HepG2 (cell line): ENCODE measurements around the gene CSNK1D. TPM values are rescaled to one million over a fixed set of nuclear protein-coding genes. Genes with fewer than 3 reads are reported as not detected.

ENCODE experiments used
- BCL6 ChIP-seq: IDR thresholded peaks from 2 replicates; pipeline ENCODE4 v1.6.1; 2016; ENCODE audit warnings: missing genetic modification reagents, missing compliant biosample characterization
- CHCHD3 ChIP-seq: sonication (generic); formaldehyde crosslinking; IDR thresholded peaks from 2 replicates; pipeline ENCODE4 v1.8.0; 2022; ENCODE audit warnings: mild to moderate bottlenecking, missing genetic modification reagents, moderate library complexity
- DPF2 ChIP-seq: sonication (generic); formaldehyde crosslinking; IDR thresholded peaks from 2 replicates; pipeline ENCODE4 v1.4.0; 2020; ENCODE audit warnings: mild to moderate bottlenecking, low read depth, missing genetic modification reagents, borderline replicate concordance
- FOXA1 ChIP-seq, 2 experiments: fragments of 450-650 bp in 1 of 2; sonication (generic) in 1 of 2; formaldehyde crosslinking in 1 of 2; IDR thresholded peaks; 2 replicates each; pipeline versions ENCODE4 v1.4.0 to v1.6.1; 2016 to 2020; ENCODE audit warnings: missing genetic modification reagents in 1 of 2
- HCFC1 ChIP-seq: fragments of 150-350 bp; IDR thresholded peaks from 2 replicates; pipeline ENCODE4 v1.6.1; 2014; ENCODE audit warnings: low read depth, low read length
- HMG20A ChIP-seq: IDR thresholded peaks from 2 replicates; pipeline ENCODE4 v1.6.1; 2016; ENCODE audit warnings: borderline replicate concordance
- HNF4A ChIP-seq: sonication (generic); formaldehyde crosslinking; IDR thresholded peaks from 2 replicates; pipeline ENCODE4 v1.4.0; 2020; ENCODE audit warnings: missing genetic modification reagents
- HOXA9 ChIP-seq: sonication (generic); formaldehyde crosslinking; IDR thresholded peaks from 2 replicates; pipeline ENCODE4 v1.8.1; 2022; ENCODE audit warnings: missing genetic modification reagents, mild to moderate bottlenecking, moderate library complexity, borderline replicate concordance
- IRF2 ChIP-seq: IDR thresholded peaks from 2 replicates; pipeline ENCODE4 v1.6.1; 2018; ENCODE audit warnings: missing genetic modification reagents, missing compliant biosample characterization
- KAT7 ChIP-seq: IDR thresholded peaks from 2 replicates; pipeline ENCODE4 v1.6.1; 2018; ENCODE audit warnings: borderline replicate concordance, missing compliant biosample characterization
- MIER2 ChIP-seq: IDR thresholded peaks from 2 replicates; pipeline ENCODE4 v1.6.1; 2016; ENCODE audit warnings: missing biosample characterization, missing genetic modification reagents
- MYPOP ChIP-seq: sonication (generic); formaldehyde crosslinking; IDR thresholded peaks from 2 replicates; pipeline ENCODE4 v1.8.1; 2023; ENCODE audit warnings: mild to moderate bottlenecking, moderate library complexity, missing genetic modification reagents
- NFATC3 ChIP-seq: sonication (generic); formaldehyde crosslinking; IDR thresholded peaks from 2 replicates; pipeline ENCODE4 v1.5.1; 2020; ENCODE audit warnings: mild to moderate bottlenecking, missing genetic modification reagents
- PRPF4 ChIP-seq: fragments of 200-400 bp; formaldehyde crosslinking; IDR thresholded peaks from 2 replicates; pipeline ENCODE4 v1.6.1; 2016; ENCODE audit warnings: low read length, low read depth; ENCODE audit not compliant: poor library complexity, severe bottlenecking
- RELA ChIP-seq: sonication (generic); formaldehyde crosslinking; IDR thresholded peaks from 2 replicates; pipeline ENCODE4 v1.4.0; 2020; ENCODE audit warnings: missing genetic modification reagents
- SAP130 ChIP-seq: IDR thresholded peaks from 2 replicates; pipeline ENCODE4 v1.6.1; 2016; ENCODE audit warnings: low read depth
- SOX6 ChIP-seq, 2 experiments: fragments of 450-650 bp in 1 of 2; sonication (generic) in 1 of 2; formaldehyde crosslinking in 1 of 2; IDR thresholded peaks; 2 replicates each; pipeline versions ENCODE4 v1.4.0 to v1.6.1; 2017 to 2020; ENCODE audit warnings: antibody characterized with exemption in 1 of 2, mild to moderate bottlenecking in 1 of 2, missing genetic modification reagents in 1 of 2
- U2AF2 ChIP-seq: fragments of 200-400 bp; formaldehyde crosslinking; IDR thresholded peaks from 2 replicates; pipeline ENCODE4 v1.6.1; 2017; ENCODE audit warnings: low read depth, mild to moderate bottlenecking, low read length
- ZFP36L2 ChIP-seq: sonication (generic); formaldehyde crosslinking; IDR thresholded peaks from 2 replicates; pipeline ENCODE4 v1.4.0; 2020; ENCODE audit warnings: missing genetic modification reagents
- ZNF264 ChIP-seq: sonication (generic); formaldehyde crosslinking; IDR thresholded peaks from 2 replicates; pipeline ENCODE4 v1.4.0; 2020; ENCODE audit warnings: missing genetic modification reagents
- ZNF335 ChIP-seq: sonication (generic); formaldehyde crosslinking; IDR thresholded peaks from 2 replicates; pipeline ENCODE4 v1.4.0; 2020; ENCODE audit warnings: missing genetic modification reagents
- ZNF33A ChIP-seq: sonication (generic); formaldehyde crosslinking; IDR thresholded peaks from 2 replicates; pipeline ENCODE4 v1.5.1; 2020; ENCODE audit warnings: missing genetic modification reagents, mild to moderate bottlenecking, moderate library complexity, borderline replicate concordance
- ZNF441 ChIP-seq: sonication (generic); formaldehyde crosslinking; IDR thresholded peaks from 2 replicates; pipeline ENCODE4 v1.7.0; 2021; ENCODE audit warnings: missing genetic modification reagents, borderline replicate concordance
- ZNF501 ChIP-seq: sonication (generic); formaldehyde crosslinking; IDR thresholded peaks from 2 replicates; pipeline ENCODE4 v1.5.1; 2020; ENCODE audit warnings: mild to moderate bottlenecking, moderate library complexity, missing genetic modification reagents
- ZNF549 ChIP-seq: sonication (generic); formaldehyde crosslinking; IDR thresholded peaks from 2 replicates; pipeline ENCODE4 v1.5.0; 2020; ENCODE audit warnings: missing genetic modification reagents
- ZNF710 ChIP-seq: sonication (generic); formaldehyde crosslinking; IDR thresholded peaks from 2 replicates; pipeline ENCODE4 v1.5.0; 2020; ENCODE audit warnings: mild to moderate bottlenecking, missing genetic modification reagents, borderline replicate concordance
- ZNF766 ChIP-seq: sonication (generic); formaldehyde crosslinking; IDR thresholded peaks from 2 replicates; pipeline ENCODE4 v1.5.0; 2020; ENCODE audit warnings: missing genetic modification reagents, borderline replicate concordance
- ZNF776 ChIP-seq: sonication (generic); formaldehyde crosslinking; IDR thresholded peaks from 2 replicates; pipeline ENCODE4 v1.4.0; 2020; ENCODE audit warnings: mild to moderate bottlenecking, missing genetic modification reagents
- ZNF782 ChIP-seq: sonication (generic); formaldehyde crosslinking; IDR thresholded peaks from 2 replicates; pipeline ENCODE4 v1.4.0; 2020; ENCODE audit warnings: missing genetic modification reagents, mild to moderate bottlenecking, borderline replicate concordance
- polyA plus RNA-seq, 8 experiments: library from polyadenylated mRNA; depleted of rRNA in 3 of 8; stranded (reverse) in 7 of 8; unstranded in 1 of 8; fragments of >200 nt; fragmentation: Illumina TruSeq in 4 of 8; extraction: Trizol in 4 of 8; gene quantifications; 2 replicates each; pipeline versions ENCODE4 v1.2.1 to v1.2.3, GENCODE V29; 2011 to 2016; ENCODE audit warnings: low read depth in 4 of 8, missing spikeins in 1 of 8, mixed read lengths in 1 of 8; ENCODE audit not compliant: insufficient read depth in 1 of 8
- total RNA-seq, 5 experiments: library from RNA; depleted of rRNA; stranded (reverse); fragments of >200 nt; fragmentation: Illumina TruSeq; extraction: Trizol; gene quantifications; 2 replicates each; pipeline ENCODE4 v1.2.3, GENCODE V29; 2016; ENCODE audit warnings: low read depth in 1 of 5

Gene CSNK1D
- total and polyA plus RNA-seq, 2 of the 13 experiments (the other 11 are each of a cell fraction or from before 2014, with no cell fraction given), result 31.5 to 128 TPM

GRCh38 chr17:82242977-82243647 is 30.4 kb downstream of the CSNK1D start (continued):
- TF ChIP-seq HOXA9 (CRISPR knock-in tag) (no peak), FOXA1 (IDR thresholded peaks at IDR 0.05) (no peak), FOXA1 (CRISPR knock-in tag; IDR thresholded peaks at IDR 0.05) (peak; percentile 14; the same call in 1 of the 2 replicates), MYPOP (CRISPR knock-in tag) (no peak), HMG20A (CRISPR knock-in tag) (no peak; the same call in 1 of the 2 replicates), HCFC1 (no peak), SAP130 (CRISPR knock-in tag) (peak; percentile 40; the same call in 1 of the 2 replicates), ZNF710 (peak; percentile 40; the same call in 1 of the 2 replicates), NFATC3 (CRISPR knock-in tag) (no peak), RELA (CRISPR knock-in tag) (0 out of 2 replicates have a peak, but pooled peaks have one; percentile 14), DPF2 (CRISPR knock-in tag) (peak; percentile 21; the same call in 1 of the 2 replicates), IRF2 (CRISPR knock-in tag) (0 out of 2 replicates have a peak, but pooled peaks have one; percentile 6), ZNF501 (CRISPR knock-in tag) (no peak; the same call in 1 of the 2 replicates), ZNF33A (no peak), PRPF4 (no peak), ZNF549 (CRISPR knock-in tag) (no peak), ZNF766 (no peak), ZNF441 (no peak), BCL6 (CRISPR knock-in tag) (no peak; the same call in 1 of the 2 replicates), SOX6 (IDR thresholded peaks at IDR 0.05) (no peak), SOX6 (CRISPR knock-in tag; IDR thresholded peaks at IDR 0.05) (peak; percentile 70), ZNF264 (CRISPR knock-in tag) (no peak), ZNF782 (CRISPR knock-in tag) (peak; percentile 76; the same call in 1 of the 2 replicates), U2AF2 (peak; percentile 79; the same call in 1 of the 2 replicates), HNF4A (peak; percentile 61), ZNF776 (CRISPR knock-in tag) (peak; percentile 40; the same call in 1 of the 2 replicates), MIER2 (CRISPR knock-in tag) (no peak), KAT7 (CRISPR knock-in tag) (no peak), ZNF335 (CRISPR knock-in tag) (no peak), CHCHD3 (no peak), ZFP36L2 (CRISPR knock-in tag) (no peak)
